ENCODE results near the gene RAPH1.
"Not testable (repeated sequence)": the region's sequence is repeated elsewhere in the genome, so short reads cannot be mapped to it uniquely, and the experiment has no call there.

The RAPH1 gene

DNA sequence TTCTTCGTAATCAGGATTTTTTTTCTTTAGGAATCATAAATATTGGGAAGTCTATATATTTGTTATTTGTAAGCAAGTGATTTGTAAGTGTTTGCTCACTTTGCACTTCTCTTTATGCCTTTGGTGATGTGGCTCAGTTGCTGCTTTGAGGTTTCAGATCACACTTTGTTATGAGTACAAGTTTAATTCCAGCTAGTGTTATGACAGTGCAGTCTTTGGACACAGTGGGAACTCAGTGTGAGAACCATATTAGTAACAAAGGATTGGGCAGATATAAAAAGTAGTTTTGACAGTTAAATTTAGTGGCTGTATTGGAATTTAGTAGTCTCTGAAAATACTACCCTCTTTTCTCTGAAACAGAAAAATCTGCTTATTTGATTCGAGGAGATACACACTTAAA lies 139.2 kb downstream of the RAPH1 start:
- intact Hi-C loops (cut with DNase I; ENCODE audit: low total_unique reads), result no loop called here
- TF ChIP-seq, protein P1, sequence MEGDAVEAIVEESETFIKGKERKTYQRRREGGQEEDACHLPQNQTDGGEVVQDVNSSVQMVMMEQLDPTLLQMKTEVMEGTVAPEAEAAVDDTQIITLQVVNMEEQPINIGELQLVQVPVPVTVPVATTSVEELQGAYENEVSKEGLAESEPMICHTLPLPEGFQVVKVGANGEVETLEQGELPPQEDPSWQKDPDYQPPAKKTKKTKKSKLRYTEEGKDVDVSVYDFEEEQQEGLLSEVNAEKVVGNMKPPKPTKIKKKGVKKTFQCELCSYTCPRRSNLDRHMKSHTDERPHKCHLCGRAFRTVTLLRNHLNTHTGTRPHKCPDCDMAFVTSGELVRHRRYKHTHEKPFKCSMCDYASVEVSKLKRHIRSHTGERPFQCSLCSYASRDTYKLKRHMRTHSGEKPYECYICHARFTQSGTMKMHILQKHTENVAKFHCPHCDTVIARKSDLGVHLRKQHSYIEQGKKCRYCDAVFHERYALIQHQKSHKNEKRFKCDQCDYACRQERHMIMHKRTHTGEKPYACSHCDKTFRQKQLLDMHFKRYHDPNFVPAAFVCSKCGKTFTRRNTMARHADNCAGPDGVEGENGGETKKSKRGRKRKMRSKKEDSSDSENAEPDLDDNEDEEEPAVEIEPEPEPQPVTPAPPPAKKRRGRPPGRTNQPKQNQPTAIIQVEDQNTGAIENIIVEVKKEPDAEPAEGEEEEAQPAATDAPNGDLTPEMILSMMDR (IDR thresholded peaks at IDR 0.05), result no peak

DNA sequence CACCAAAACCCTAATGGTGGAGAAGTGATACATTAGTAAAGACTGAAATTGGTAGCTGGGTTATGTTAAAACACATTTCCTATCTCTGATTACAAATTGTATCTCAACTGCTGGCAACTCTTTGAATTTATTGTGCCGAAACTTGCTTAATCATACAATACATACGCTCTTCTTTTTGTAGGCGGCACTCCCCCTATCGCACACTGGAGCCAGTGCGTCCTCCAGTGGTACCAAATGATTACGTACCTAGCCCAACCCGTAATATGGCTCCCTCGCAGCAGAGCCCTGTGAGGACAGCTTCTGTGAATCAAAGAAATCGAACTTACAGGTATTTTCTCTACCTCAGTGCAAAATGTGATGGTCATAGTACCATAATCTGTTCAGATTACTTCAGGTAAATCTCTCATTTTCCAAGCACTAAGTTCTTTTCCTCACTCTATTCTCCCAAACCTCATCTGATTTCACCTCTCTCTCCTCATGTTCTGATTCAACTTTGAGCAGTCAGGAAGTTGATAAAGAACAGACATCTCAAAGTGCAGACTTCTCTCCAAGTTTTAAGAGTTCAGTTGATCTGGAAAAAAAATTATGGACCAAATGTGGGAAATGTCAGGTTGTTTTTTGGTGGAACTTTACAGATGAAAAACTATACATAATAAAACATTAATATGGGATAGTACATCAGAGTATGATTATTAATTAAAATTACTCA lies 140.4 kb downstream of the RAPH1 start:
- TF ChIP-seq, protein P1 (IDR thresholded peaks at IDR 0.05), result no peak
- no peaks in the 10 kb centered on the region for H3K9me3 ChIP-seq
- DNase-seq, result no peak
- intact Hi-C loops (cut with DNase I; ENCODE audit: low total_unique reads), result no loop called here
- peaks cover 0 to 29% (median 14%) of the 10 kb centered on the region in 3 donors for H3K36me3 ChIP-seq
- no peak overlapping the region for H3K27ac ChIP-seq
- no peaks in the 10 kb centered on the region for H3K27me3 ChIP-seq
- no peaks in the 10 kb centered on the region for H3K4me1 ChIP-seq
- H3K4me3 ChIP-seq, result no peak overlapping the region

More for the DNA sequence above, 139.2 kb downstream of the RAPH1 start:
- Histone ChIP-seq H3K9me3 (no peaks in the 10 kb centered on the region), H3K4me1 (no peaks in the 10 kb centered on the region), H3K4me3 (no peak overlapping the region), H3K27me3 (no peaks in the 10 kb centered on the region), H3K27ac (no peak overlapping the region), H3K36me3 (peaks cover 0 to 29% (median 14%) of the 10 kb centered on the region in 3 donors)
- DNase-seq, result no peak

DNA sequence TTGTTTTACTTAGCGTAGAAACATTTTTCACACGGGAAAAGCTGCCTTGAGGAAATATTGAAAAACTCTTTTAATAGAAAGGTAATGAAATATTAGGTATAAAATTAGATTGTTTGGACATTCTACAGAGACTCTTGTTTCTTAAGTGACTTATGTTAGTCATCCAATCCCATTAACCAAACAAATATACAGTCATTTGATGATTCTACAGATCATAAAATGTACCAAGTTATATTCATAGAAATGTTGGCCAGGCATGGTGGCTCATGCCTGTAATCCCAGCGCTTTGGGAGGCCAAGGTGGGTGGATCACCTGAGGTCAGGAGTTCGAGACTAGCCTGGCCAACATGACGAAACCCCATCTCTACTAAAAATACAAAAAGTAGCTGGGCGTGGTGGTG lies 146.9 kb downstream of the RAPH1 start:
- DNase-seq; intact Hi-C loops (cut with DNase I; ENCODE audit: low total_unique reads); H3K27ac ChIP-seq; H3K4me1 ChIP-seq; H3K4me3 ChIP-seq; H3K9me3 ChIP-seq; H3K27me3 ChIP-seq: not testable (repeated sequence)
- H3K36me3 ChIP-seq, result peaks cover 0 to 12% (median 3%) of the 10 kb centered on the region in 3 donors

DNA sequence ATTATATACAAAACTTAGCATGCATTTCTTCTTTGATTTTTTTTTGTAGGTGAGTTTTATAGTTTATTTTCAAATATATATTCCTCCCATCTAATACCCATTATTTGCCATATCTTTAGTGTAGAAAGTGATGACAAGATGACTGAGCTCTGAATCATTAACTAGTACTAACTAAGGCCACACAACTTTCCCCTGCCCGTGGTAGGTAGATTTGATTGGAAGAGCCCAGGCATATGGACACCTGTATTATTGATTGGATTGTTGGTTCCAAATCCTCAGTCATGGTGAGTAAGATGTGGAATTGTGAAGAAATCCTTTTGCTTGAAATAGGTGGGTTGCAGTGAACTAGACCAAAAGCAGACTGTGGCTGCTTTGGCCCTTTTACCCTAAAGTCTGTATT lies 152.1 kb downstream of the RAPH1 start:
- H3K9me3 ChIP-seq, result no peaks in the 10 kb centered on the region
- H3K27ac ChIP-seq, result no peak overlapping the region
- peaks cover 0 to 6% (median 0%) of the 10 kb centered on the region in 3 donors for H3K36me3 ChIP-seq
- H3K4me1 ChIP-seq, result no peaks in the 10 kb centered on the region
- DNase-seq, result no peak
- H3K4me3 ChIP-seq, result no peak overlapping the region
- TF ChIP-seq, protein P1 (IDR thresholded peaks at IDR 0.05), result no peak
- intact Hi-C loops (cut with DNase I; ENCODE audit: low total_unique reads), result no loop called here
- H3K27me3 ChIP-seq, result no peaks in the 10 kb centered on the region

DNA sequence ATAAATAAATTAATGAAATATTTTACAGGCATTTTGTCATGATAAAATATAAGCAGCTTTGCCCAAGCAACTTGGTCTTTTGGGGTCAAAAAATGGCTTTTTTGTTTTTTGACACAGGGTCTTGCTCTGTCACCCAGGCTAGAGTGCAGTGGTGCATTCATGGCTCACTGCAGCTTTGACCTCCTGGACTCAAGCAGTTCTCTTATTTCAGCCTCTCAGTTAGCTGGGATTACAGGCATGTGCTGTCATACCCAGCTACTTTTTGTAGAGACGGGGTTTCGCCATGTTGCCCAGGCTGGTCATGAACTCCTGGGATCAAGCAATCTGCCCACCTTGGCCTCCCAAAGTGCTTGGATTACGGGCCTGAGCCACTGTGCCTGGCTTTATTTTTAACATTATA lies 155.9 kb downstream of the RAPH1 start:
- Histone ChIP-seq H3K27me3 (no peaks in the 10 kb centered on the region), H3K27ac (no peak overlapping the region), H3K4me1 (no peaks in the 10 kb centered on the region), H3K9me3 (no peaks in the 10 kb centered on the region), H3K36me3 (peaks cover 0 to 10% (median 0%) of the 10 kb centered on the region in 3 donors), H3K4me3 (no peak overlapping the region)
- intact Hi-C loops (cut with DNase I; ENCODE audit: low total_unique reads), result no loop called here
- TF ChIP-seq, protein P1 (IDR thresholded peaks at IDR 0.05), result no peak
- no peak for DNase-seq

DNA sequence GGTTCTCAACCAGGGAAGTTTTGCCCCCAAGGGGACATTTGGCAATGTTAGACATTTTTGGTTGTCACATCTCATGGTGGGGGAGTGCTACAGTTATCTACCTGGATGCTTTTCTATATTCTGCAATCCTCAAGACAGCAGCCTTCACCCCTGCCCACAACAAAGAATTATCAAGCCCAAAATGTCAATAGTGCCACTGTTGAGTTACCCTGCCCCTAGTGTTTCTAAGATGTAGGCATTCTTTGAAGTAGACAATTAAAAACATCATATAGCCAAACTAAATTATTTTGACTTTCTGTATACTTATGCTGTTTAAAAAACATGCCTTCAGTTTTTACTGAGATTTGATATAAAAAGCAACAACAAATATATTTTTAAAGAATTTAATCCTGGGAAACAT lies 158.9 kb downstream of the RAPH1 start:
- Histone ChIP-seq H3K9me3 (no peaks in the 10 kb centered on the region), H3K27me3 (no peaks in the 10 kb centered on the region), H3K36me3 (peaks cover 0 to 4% (median 0%) of the 10 kb centered on the region in 3 donors), H3K27ac (no peak overlapping the region), H3K4me3 (no peak overlapping the region), H3K4me1 (no peaks in the 10 kb centered on the region)
- TF ChIP-seq, protein P1 (IDR thresholded peaks at IDR 0.05), result no peak
- DNase-seq, result no peak
- intact Hi-C loops (cut with DNase I; ENCODE audit: low total_unique reads), result no loop called here

DNA sequence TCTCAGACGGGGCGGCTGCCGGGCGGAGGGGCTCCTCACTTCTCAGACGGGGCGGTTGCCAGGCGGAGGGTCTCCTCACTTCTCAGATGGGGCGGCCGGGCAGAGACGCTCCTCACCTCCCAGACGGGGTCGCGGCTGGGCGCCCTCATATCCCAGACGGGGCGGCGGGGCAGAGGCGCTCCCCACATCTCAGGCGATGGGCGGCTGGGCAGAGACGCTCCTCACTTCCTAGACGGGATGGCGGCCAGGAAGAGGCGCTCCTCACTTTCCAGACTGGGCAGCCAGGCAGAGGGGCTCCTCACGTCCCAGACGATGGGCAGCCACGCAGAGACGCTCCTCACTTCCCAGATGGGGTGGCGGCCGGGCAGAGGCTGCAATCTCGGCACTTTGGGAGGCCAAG lies 162.4 kb downstream of the RAPH1 start:
- DNase-seq; H3K9me3 ChIP-seq; H3K27ac ChIP-seq; H3K4me3 ChIP-seq; H3K27me3 ChIP-seq; H3K4me1 ChIP-seq; intact Hi-C loops (cut with DNase I; ENCODE audit: low total_unique reads); H3K36me3 ChIP-seq: not testable (repeated sequence)

Measured in tibial artery (tissue), 4 donors.